HepG2 (cell line): Measurements from ENCODE around the gene ZFR. TPM values are rescaled to one million over a fixed set of nuclear protein-coding genes. Genes with fewer than 3 reads are reported as not detected.

Experiments used
- HOXA3 ChIP-seq: sonication (generic); formaldehyde crosslinking; IDR thresholded peaks from 2 replicates; pipeline ENCODE4 v1.5.0; 2020; ENCODE audit warnings: missing genetic modification reagents
- IRF2 ChIP-seq: IDR thresholded peaks from 2 replicates; pipeline ENCODE4 v1.6.1; 2018; ENCODE audit warnings: missing genetic modification reagents, missing compliant biosample characterization
- MTA1 ChIP-seq: sonication (generic); formaldehyde crosslinking; IDR thresholded peaks from 2 replicates; pipeline ENCODE4 v1.4.0; 2020; ENCODE audit warnings: missing genetic modification reagents, mild to moderate bottlenecking, borderline replicate concordance
- MXD4 ChIP-seq: IDR thresholded peaks from 2 replicates; pipeline ENCODE4 v1.6.1; 2016; ENCODE audit warnings: mild to moderate bottlenecking, missing biosample characterization, missing genetic modification reagents
- NCOA5 ChIP-seq: sonication (generic); formaldehyde crosslinking; IDR thresholded peaks from 2 replicates; pipeline ENCODE4 v1.4.0; 2020; ENCODE audit warnings: missing genetic modification reagents
- NR2C2 ChIP-seq: sonication (generic); formaldehyde crosslinking; IDR thresholded peaks from 2 replicates; pipeline ENCODE4 v1.4.0; 2020; ENCODE audit warnings: missing genetic modification reagents, mild to moderate bottlenecking, moderate library complexity, borderline replicate concordance
- POGZ ChIP-seq: sonication (generic); formaldehyde crosslinking; IDR thresholded peaks from 2 replicates; pipeline ENCODE4 v1.4.0; 2020; ENCODE audit warnings: mild to moderate bottlenecking, missing genetic modification reagents
- PTBP1 ChIP-seq: fragments of 200-400 bp; formaldehyde crosslinking; IDR thresholded peaks from 2 replicates; pipeline ENCODE4 v1.6.1; 2018; ENCODE audit warnings: low read length, low read depth; ENCODE audit not compliant: poor library complexity, severe bottlenecking
- RFX1 ChIP-seq: fragments of 450-650 bp; IDR thresholded peaks from 2 replicates; pipeline ENCODE4 v1.6.1; 2017
- YY1 ChIP-seq: IDR thresholded peaks from 2 replicates; pipeline ENCODE4 v1.6.1; 2011; ENCODE audit warnings: low read length, low read depth, moderate library complexity, mild to moderate bottlenecking; ENCODE audit not compliant: insufficient read depth, insufficient replicate concordance
- ZNF180 ChIP-seq: sonication (generic); formaldehyde crosslinking; IDR thresholded peaks from 2 replicates; pipeline ENCODE4 v1.4.0; 2020; ENCODE audit warnings: low read depth, missing genetic modification reagents, borderline replicate concordance
- ZNF619 ChIP-seq: sonication (generic); formaldehyde crosslinking; IDR thresholded peaks from 2 replicates; pipeline ENCODE4 v1.4.0; 2020; ENCODE audit warnings: mild to moderate bottlenecking, missing genetic modification reagents
- ZNF788 ChIP-seq: sonication (generic); formaldehyde crosslinking; IDR thresholded peaks from 2 replicates; pipeline ENCODE4 v1.5.0; 2020; ENCODE audit warnings: mild to moderate bottlenecking, missing genetic modification reagents, borderline replicate concordance
- polyA plus RNA-seq, 8 experiments: library from polyadenylated mRNA; depleted of rRNA in 3 of 8; stranded (reverse) in 7 of 8; unstranded in 1 of 8; fragments of >200 nt; fragmentation: Illumina TruSeq in 4 of 8; extraction: Trizol in 4 of 8; gene quantifications; 2 replicates each; pipeline versions ENCODE4 v1.2.1 to v1.2.3, GENCODE V29; 2011 to 2016; ENCODE audit warnings: low read depth in 4 of 8, missing spikeins in 1 of 8, mixed read lengths in 1 of 8; ENCODE audit not compliant: insufficient read depth in 1 of 8
- total RNA-seq, 5 experiments: library from RNA; depleted of rRNA; stranded (reverse); fragments of >200 nt; fragmentation: Illumina TruSeq; extraction: Trizol; gene quantifications; 2 replicates each; pipeline ENCODE4 v1.2.3, GENCODE V29; 2016; ENCODE audit warnings: low read depth in 1 of 5
- TF ChIP-seq, protein P1 (sequence below): sonication (generic); formaldehyde crosslinking; IDR thresholded peaks from 2 replicates; pipeline ENCODE4 v1.4.0; 2020; ENCODE audit warnings: mild to moderate bottlenecking, missing genetic modification reagents
- TF ChIP-seq, protein P2 (sequence below): sonication (generic); formaldehyde crosslinking; IDR thresholded peaks from 2 replicates; pipeline ENCODE4 v1.5.0; 2020; ENCODE audit warnings: missing genetic modification reagents
- TF ChIP-seq, protein P3 (sequence below), 2 experiments: sonication (generic) in 1 of 2; formaldehyde crosslinking in 1 of 2; IDR thresholded peaks; 2 replicates each; pipeline versions ENCODE4 v1.4.0 to v1.6.1; 2016 to 2020; ENCODE audit warnings: borderline replicate concordance in 1 of 2, low read depth in 1 of 2, mild to moderate bottlenecking in 1 of 2, missing genetic modification reagents in 1 of 2

ZFR gene
- total and polyA plus RNA-seq, 2 of the 13 experiments (the other 11 are each of a cell fraction or from before 2014, with no cell fraction given), result 89.0 to 92.8 TPM

GRCh38 chr5:32343058-32343672 is 101.4 kb downstream of the ZFR start (continued):
- TF ChIP-seq, protein P1, sequence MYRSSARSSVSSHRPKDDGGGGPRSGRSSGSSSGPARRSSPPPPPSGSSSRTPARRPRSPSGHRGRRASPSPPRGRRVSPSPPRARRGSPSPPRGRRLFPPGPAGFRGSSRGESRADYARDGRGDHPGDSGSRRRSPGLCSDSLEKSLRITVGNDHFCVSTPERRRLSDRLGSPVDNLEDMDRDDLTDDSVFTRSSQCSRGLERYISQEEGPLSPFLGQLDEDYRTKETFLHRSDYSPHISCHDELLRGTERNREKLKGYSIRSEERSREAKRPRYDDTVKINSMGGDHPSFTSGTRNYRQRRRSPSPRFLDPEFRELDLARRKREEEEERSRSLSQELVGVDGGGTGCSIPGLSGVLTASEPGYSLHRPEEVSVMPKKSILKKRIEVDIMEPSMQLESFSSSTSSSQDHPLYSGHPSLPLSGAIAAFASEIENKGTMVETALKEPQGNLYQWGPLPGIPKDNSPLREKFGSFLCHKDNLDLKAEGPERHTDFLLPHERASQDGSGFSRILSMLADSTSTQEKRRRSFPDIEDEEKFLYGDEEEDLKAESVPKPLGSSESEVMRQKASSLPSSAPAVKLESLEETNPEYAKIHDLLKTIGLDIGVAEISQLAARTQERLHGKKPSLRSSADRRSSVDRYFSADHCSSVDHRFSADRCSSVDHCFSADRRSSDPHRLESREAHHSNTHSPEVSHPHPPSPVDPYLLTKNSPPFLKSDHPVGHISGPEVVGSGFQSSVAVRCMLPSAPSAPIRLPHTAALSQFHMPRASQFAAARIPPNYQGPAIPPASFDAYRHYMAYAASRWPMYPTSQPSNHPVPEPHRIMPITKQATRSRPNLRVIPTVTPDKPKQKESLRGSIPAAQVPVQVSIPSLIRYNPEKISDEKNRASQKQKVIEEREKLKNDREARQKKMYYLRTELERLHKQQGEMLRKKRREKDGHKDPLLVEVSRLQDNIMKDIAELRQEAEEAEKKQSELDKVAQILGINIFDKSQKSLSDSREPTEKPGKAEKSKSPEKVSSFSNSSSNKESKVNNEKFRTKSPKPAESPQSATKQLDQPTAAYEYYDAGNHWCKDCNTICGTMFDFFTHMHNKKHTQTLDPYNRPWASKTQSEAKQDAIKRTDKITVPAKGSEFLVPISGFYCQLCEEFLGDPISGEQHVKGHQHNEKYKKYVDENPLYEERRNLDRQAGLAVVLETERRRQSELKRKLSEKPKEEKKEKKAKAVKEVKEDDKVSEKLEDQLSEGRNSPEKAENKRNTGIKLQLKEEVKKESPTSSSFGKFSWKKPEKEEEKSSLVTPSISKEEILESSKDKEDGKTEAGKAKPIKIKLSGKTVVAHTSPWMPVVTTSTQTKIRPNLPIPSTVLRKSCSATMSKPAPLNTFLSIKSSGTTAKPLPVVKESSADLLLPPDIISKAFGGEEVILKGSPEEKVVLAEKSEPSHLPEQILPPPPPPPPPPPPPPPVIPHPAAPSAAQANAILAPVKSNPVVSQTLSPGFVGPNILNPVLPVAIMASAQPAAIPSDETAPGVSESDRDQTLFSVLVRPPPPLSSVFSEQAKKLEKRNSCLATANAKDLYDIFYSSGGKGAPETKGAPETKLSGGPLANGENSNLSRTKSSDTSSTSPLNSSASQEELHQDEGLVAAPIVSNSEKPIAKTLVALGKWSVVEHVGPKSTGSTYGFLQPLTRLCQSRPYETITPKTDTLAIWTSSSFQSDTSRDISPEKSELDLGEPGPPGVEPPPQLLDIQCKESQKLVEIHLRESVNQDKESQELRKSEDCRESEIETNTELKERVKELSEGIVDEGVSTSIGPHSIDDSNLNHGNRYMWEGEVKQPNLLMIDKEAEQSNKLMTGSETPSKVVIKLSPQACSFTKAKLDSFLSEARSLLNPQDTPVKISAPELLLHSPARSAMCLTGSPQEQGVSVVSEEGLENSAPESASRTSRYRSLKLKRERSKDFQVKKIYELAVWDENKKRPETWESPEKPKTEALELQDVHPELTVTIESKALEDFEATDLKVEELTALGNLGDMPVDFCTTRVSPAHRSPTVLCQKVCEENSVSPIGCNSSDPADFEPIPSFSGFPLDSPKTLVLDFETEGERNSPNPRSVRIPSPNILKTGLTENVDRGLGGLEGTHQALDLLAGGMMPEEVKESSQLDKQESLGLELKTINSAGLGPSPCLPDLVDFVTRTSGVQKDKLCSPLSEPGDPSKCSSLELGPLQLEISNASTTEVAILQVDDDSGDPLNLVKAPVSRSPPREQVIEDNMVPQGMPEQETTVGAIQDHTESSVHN (CRISPR knock-in tag), result no peak
- TF ChIP-seq, protein P2, sequence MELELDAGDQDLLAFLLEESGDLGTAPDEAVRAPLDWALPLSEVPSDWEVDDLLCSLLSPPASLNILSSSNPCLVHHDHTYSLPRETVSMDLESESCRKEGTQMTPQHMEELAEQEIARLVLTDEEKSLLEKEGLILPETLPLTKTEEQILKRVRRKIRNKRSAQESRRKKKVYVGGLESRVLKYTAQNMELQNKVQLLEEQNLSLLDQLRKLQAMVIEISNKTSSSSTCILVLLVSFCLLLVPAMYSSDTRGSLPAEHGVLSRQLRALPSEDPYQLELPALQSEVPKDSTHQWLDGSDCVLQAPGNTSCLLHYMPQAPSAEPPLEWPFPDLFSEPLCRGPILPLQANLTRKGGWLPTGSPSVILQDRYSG (CRISPR knock-in tag), result no peak
- TF ChIP-seq, protein P3, sequence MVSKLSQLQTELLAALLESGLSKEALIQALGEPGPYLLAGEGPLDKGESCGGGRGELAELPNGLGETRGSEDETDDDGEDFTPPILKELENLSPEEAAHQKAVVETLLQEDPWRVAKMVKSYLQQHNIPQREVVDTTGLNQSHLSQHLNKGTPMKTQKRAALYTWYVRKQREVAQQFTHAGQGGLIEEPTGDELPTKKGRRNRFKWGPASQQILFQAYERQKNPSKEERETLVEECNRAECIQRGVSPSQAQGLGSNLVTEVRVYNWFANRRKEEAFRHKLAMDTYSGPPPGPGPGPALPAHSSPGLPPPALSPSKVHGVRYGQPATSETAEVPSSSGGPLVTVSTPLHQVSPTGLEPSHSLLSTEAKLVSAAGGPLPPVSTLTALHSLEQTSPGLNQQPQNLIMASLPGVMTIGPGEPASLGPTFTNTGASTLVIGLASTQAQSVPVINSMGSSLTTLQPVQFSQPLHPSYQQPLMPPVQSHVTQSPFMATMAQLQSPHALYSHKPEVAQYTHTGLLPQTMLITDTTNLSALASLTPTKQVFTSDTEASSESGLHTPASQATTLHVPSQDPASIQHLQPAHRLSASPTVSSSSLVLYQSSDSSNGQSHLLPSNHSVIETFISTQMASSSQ (IDR thresholded peaks at IDR 0.05; ENCODE audit: low read depth), result no peak
- TF ChIP-seq, protein P3 (CRISPR knock-in tag; IDR thresholded peaks at IDR 0.05; ENCODE audit: borderline replicate concordance), result peak; percentile 13; the same call in 1 of the 2 replicates
- no peak for TF ChIP-seq RFX1
- no peak for TF ChIP-seq ZNF788
- no peak for TF ChIP-seq PTBP1
- no peak for TF ChIP-seq ZNF619 (CRISPR knock-in tag)
- no peak for TF ChIP-seq NCOA5 (CRISPR knock-in tag)
- no peak for TF ChIP-seq MTA1 (CRISPR knock-in tag)
- TF ChIP-seq HOXA3, result peak; percentile 22; the same call in 1 of the 2 replicates
- TF ChIP-seq MXD4, result no peak
- TF ChIP-seq POGZ (CRISPR knock-in tag), result peak; percentile 43; the same call in 1 of the 2 replicates
- no peak for TF ChIP-seq ZNF180
- TF ChIP-seq NR2C2 (CRISPR knock-in tag), result peak; percentile 49
- no peak for TF ChIP-seq YY1
- 0 out of 2 replicates have a peak, but pooled peaks have one; percentile 35 for TF ChIP-seq IRF2
